NB4 (cell line): ENCODE measurements around the gene GREB1.

Experiments
- CTCF ChIP-seq: IDR thresholded peaks from one replicate; pipeline ENCODE4 v1.5.1; 2012; ENCODE audit warnings: low read depth, low read length
- MYC ChIP-seq: IDR thresholded peaks from 2 replicates; pipeline ENCODE4 v1.6.1; 2011; ENCODE audit warnings: low read depth, low read length
- POLR2A ChIP-seq: IDR thresholded peaks from 2 replicates; pipeline ENCODE4 v1.6.1; 2011; ENCODE audit warnings: mild to moderate bottlenecking; ENCODE audit not compliant: insufficient read length; ENCODE audit errors: extremely low read depth

- TF ChIP-seq MYC (no peak), CTCF (no peak), POLR2A (no peak)
Observed at GRCh38 chr2:11521775-11522174, 12.1 kb upstream of the GREB1 start.
